K562 (cell line): ENCODE results near the gene UROS. TPM values are rescaled to one million over a fixed set of nuclear protein-coding genes. Genes with fewer than 3 reads are reported as not detected.
A peak's percentile ranks its signal among the peaks of the same experiment; 100 is the strongest.

Experiments
- DPF2 ChIP-seq: fragments of 450-650 bp; IDR thresholded peaks from 2 replicates; pipeline ENCODE4 v1.6.1; 2016
- ETV6 ChIP-seq, 3 experiments: fragments of 150-350 bp in 1 of 3; sonication (generic) in 1 of 3; formaldehyde crosslinking in 1 of 3; IDR thresholded peaks; 2 replicates each; pipeline versions ENCODE4 v1.6.1 to v1.8.0; 2014 to 2022; ENCODE audit warnings: borderline replicate concordance in 2 of 3, low read depth in 2 of 3, antibody characterized with exemption in 1 of 3, low read length in 1 of 3, mild to moderate bottlenecking in 1 of 3, missing genetic modification reagents in 1 of 3
- HNRNPL ChIP-seq: fragments of 200-400 bp; formaldehyde crosslinking; IDR thresholded peaks from 2 replicates; pipeline ENCODE4 v1.6.1; 2017; ENCODE audit warnings: low read depth, mild to moderate bottlenecking, low read length
- KDM1A ChIP-seq, 2 experiments: fragments of 450-650 bp; IDR thresholded peaks; 2 replicates each; pipeline ENCODE4 v1.6.1; 2016; ENCODE audit warnings: mild to moderate bottlenecking in 2 of 2
- MBD2 ChIP-seq: sonication (generic); IDR thresholded peaks from 2 replicates; pipeline ENCODE4 v1.6.1; 2016; ENCODE audit warnings: low read depth, borderline replicate concordance
- MEF2D ChIP-seq: conservative IDR thresholded peaks from 2 replicates; pipeline ENCODE4 v1.6.1; 2016; ENCODE audit warnings: low read depth, missing genetic modification characterization, missing compliant biosample characterization
- MLLT1 ChIP-seq, 2 experiments: fragments of 450-650 bp; IDR thresholded peaks; 2 replicates each; pipeline ENCODE4 v1.6.1; 2016
- NEUROD1 ChIP-seq: fragments of 150-350 bp; IDR thresholded peaks from 2 replicates; pipeline ENCODE4 v1.6.1; 2014; ENCODE audit warnings: borderline replicate concordance, low read length, low read depth; ENCODE audit not compliant: partially characterized antibody
- NR2C1 ChIP-seq, 2 experiments: fragments of 450-650 bp; IDR thresholded peaks; 2 replicates each; pipeline ENCODE4 v1.6.1; 2017; ENCODE audit warnings: mild to moderate bottlenecking in 2 of 2, antibody characterized with exemption in 1 of 2, inconsistent platforms in 1 of 2, missing compliant biosample characterization in 1 of 2, missing genetic modification characterization in 1 of 2
- TRIM24 ChIP-seq, 2 experiments: fragments of 450-650 bp; IDR thresholded peaks; 2 replicates each; pipeline ENCODE4 v1.6.1; 2016
- WHSC1 ChIP-seq: IDR thresholded peaks from one replicate; pipeline ENCODE4 v1.6.1; 2012; ENCODE audit warnings: low read length, control low read depth, inconsistent platforms
- ZBTB40 ChIP-seq, 2 experiments: fragments of 450-650 bp in 1 of 2; sonication (generic) in 1 of 2; formaldehyde crosslinking in 1 of 2; IDR thresholded peaks; 2 replicates each; pipeline versions ENCODE4 v1.7.1 to v1.9.0; 2016 to 2022; ENCODE audit warnings: inconsistent platforms in 1 of 2, mild to moderate bottlenecking in 1 of 2, missing genetic modification reagents in 1 of 2
- ZNF146 ChIP-seq: IDR thresholded peaks from one replicate; pipeline ENCODE4 v1.6.1; 2018; ENCODE audit warnings: missing compliant biosample characterization; ENCODE audit not compliant: unreplicated experiment
- polyA plus RNA-seq, 8 experiments: library from polyadenylated mRNA; depleted of rRNA in 4 of 8; stranded (reverse) in 5 of 8; unstranded in 3 of 8; fragments of >200 nt; fragmentation: Nextera tagmentation in 2 of 8; fragmentation: Illumina TruSeq in 1 of 8; extraction: Ambion mirVana in 2 of 8; extraction: Trizol in 1 of 8; gene quantifications; 2 replicates each; pipeline versions ENCODE4 v1.2.1 to v1.2.3, GENCODE V29; 2011 to 2014; ENCODE audit warnings: inconsistent platforms in 1 of 8, missing spikeins in 1 of 8
- total RNA-seq, 7 experiments: library from RNA; depleted of rRNA in 6 of 7; stranded (reverse); fragments of >200 nt in 6 of 7; fragmentation: Illumina TruSeq in 2 of 7; extraction: Trizol in 2 of 7; gene quantifications; 2 replicates each; pipeline versions ENCODE4 v1.2.1 to v1.2.3, GENCODE V29; 2011 to 2021; ENCODE audit warnings: low replicate concordance in 1 of 7

The UROS gene
- total and polyA plus RNA-seq, 9 of the 15 experiments (the other 6 are each of a cell fraction or from before 2014, with no cell fraction given) = 6.4 to 39.1 (median 32.3) TPM

GRCh38 chr10:125822878-125823662 is at the start of gene UROS, which contains the start of gene BCCIP (continued):
- TF ChIP-seq NR2C1 (IDR thresholded peaks at IDR 0.05) = peak; percentile 98
- TF ChIP-seq NR2C1 (tag; IDR thresholded peaks at IDR 0.05) = peak; percentile 98
- TF ChIP-seq MBD2 = peak; percentile 97
- peak; percentile 41; the same call in 1 of the 2 replicates for TF ChIP-seq DPF2
- TF ChIP-seq ZNF146 (CRISPR knock-in tag) = no peak
- peak; percentile 53 for TF ChIP-seq NEUROD1
- no peak for TF ChIP-seq KDM1A (IDR thresholded peaks at IDR 0.05)
- no peak for TF ChIP-seq WHSC1
- TF ChIP-seq MEF2D = 0 out of 2 replicates have a peak, but pooled peaks have one; percentile 19
- 0 out of 4 replicates have a peak, but pooled peaks of 1 of the 2 experiments have one; percentile 35 for TF ChIP-seq MLLT1 (IDR thresholded peaks at IDR 0.05)
- TF ChIP-seq ETV6 (IDR thresholded peaks at IDR 0.05; ENCODE audit: borderline replicate concordance in 1 of 2, low read depth in 2 of 2, low read length in 1 of 2) = no peak
- 0 out of 2 replicates have a peak, but pooled peaks have one; percentile 5 for TF ChIP-seq ETV6 (CRISPR knock-in tag; IDR thresholded peaks at IDR 0.05; ENCODE audit: borderline replicate concordance)
- TF ChIP-seq TRIM24 (IDR thresholded peaks at IDR 0.05) = peak in 1 of 2 experiments; percentile 61; a peak in 2 of 4 replicates
- peak; percentile 40; the same call in 1 of the 2 replicates for TF ChIP-seq ZBTB40 (IDR thresholded peaks at IDR 0.05)
- no peak for TF ChIP-seq ZBTB40 (CRISPR knock-in tag; IDR thresholded peaks at IDR 0.05)
- TF ChIP-seq HNRNPL = peak; percentile 92
